ENCODE measurements around the gene PHC3.

GRCh38 chr3:170040418-170040817 lies 141.1 kb downstream of the PHC3 start:
- TF ChIP-seq, protein P1, sequence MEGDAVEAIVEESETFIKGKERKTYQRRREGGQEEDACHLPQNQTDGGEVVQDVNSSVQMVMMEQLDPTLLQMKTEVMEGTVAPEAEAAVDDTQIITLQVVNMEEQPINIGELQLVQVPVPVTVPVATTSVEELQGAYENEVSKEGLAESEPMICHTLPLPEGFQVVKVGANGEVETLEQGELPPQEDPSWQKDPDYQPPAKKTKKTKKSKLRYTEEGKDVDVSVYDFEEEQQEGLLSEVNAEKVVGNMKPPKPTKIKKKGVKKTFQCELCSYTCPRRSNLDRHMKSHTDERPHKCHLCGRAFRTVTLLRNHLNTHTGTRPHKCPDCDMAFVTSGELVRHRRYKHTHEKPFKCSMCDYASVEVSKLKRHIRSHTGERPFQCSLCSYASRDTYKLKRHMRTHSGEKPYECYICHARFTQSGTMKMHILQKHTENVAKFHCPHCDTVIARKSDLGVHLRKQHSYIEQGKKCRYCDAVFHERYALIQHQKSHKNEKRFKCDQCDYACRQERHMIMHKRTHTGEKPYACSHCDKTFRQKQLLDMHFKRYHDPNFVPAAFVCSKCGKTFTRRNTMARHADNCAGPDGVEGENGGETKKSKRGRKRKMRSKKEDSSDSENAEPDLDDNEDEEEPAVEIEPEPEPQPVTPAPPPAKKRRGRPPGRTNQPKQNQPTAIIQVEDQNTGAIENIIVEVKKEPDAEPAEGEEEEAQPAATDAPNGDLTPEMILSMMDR (optimal IDR thresholded peaks at IDR 0.05 in 1 of 3, IDR thresholded peaks at IDR 0.05 in 1 of 3, conservative IDR thresholded peaks at IDR 0.05 in 1 of 3; ENCODE audit: extremely low read depth in 1 of 3, insufficient read depth in 2 of 3, low read length in 3 of 3): no peak
- TF ChIP-seq EZH2 (IDR thresholded peaks at IDR 0.05; ENCODE audit: low read length): peak; percentile 72

Data from keratinocyte (primary cell).